Activated CD8-positive, alpha-beta memory T cell treated with anti-CD3 and anti-CD28 coated beads for 24 hours (primary cell): ENCODE results near the gene PYURF.

Source experiments
- DNase-seq: peaks from one replicate; pipeline ENCODE4 v3.0.0-alpha.2; 2020

Gene PYURF

GRCh38 chr4:88503344-88503743 lies 20.2 kb downstream of the PYURF start:
- DNase-seq: no peak

GRCh38 chr4:88497859-88498409 lies 25.6 kb downstream of the PYURF start:
- no peak for DNase-seq

- DNase-seq: no peak
Measured at GRCh38 chr4:88489100-88489761, 34.3 kb downstream of the PYURF start.

- DNase-seq: no peak
Measured at GRCh38 chr4:88481537-88481936, 42.0 kb downstream of the PYURF start.

- no peak for DNase-seq
Measured at GRCh38 chr4:88478247-88478646, 45.3 kb downstream of the PYURF start.

GRCh38 chr4:88477229-88477860 lies 46.2 kb downstream of the PYURF start:
- DNase-seq: no peak
